ENCODE measurements around the gene UBE2D2. TPM values are rescaled to one million over a fixed set of nuclear protein-coding genes. Genes with fewer than 3 reads are reported as not detected.

Gene UBE2D2
- 39.3 and 43.4 TPM in 2 replicates for total RNA-seq

DNA sequence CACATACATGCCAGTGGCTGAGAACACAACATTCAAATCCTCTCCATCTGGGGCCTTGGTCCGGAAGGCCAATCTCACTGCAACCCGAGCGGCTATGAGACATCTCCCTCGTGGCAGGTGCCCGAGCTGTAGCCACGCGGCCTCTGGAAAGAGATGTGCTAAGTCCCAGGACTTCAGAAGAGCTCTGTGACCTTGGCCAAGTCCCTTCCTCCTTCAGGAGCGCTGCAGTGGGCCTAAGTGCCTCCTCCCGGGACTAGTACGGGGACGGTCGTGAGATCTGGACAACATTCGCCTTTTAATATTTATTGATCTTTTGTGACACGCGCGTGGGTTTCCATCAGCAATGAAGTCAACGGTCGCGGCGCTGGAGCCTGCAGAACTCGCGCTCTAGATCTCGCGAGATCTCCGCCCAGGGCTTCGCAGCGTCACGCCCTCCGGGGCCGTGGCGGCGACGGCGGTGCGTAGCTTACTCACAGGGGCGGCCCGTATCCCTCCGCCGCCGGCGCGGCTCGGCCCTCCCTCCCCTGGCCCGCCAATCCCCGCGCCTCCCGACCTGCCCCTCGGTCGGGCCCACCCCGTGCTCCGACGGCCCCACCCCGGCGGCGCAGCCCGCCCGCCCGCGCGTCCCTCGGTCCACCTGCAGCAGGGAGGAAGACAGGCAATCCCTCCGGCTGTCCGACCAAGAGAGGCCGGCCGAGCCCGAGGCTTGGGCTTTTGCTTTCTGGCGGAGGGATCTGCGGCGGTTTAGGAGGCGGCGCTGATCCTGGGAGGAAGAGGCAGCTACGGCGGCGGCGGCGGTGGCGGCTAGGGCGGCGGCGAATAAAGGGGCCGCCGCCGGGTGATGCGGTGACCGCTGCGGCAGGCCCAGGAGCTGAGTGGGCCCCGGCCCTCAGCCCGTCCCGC lies at the start of gene UBE2D2:
Gene UBE2D2 (plus strand): TSS at position 588 of the 903 bp plus-strand sequence. CDS start 453 bp downstream, outside the sequence.

DNA sequence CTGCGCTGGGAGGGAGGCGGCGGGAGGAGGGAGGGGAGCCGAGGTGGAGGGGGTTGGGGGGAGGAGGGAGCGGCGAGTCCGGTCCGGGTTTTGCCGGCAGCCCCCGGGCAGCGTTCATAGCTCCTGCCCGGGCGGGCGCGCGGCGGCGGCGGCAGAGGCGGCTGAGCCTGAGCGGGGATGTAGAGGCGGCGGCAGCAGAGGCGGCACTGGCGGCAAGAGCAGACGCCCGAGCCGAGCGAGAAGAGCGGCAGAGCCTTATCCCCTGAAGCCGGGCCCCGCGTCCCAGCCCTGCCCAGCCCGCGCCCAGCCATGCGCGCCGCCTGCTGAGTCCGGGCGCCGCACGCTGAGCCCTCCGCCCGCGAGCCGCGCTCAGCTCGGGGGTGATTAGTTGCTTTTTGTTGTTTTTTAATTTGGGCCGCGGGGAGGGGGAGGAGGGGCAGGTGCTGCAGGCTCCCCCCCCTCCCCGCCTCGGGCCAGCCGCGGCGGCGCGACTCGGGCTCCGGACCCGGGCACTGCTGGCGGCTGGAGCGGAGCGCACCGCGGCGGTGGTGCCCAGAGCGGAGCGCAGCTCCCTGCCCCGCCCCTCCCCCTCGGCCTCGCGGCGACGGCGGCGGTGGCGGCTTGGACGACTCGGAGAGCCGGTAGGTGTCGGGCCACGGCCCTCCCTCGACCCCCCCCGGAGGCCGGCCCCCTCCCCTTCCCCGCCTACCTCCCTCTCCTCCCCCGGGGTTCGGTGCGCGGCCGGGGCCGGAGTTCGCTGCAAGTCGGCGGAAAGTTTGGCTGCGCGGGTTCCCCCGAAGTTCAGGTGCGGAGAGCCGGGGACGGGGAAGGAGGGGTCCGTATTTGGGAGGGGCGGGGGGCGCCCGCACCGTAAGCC lies 87.3 kb downstream of the UBE2D2 start, which contains the start of gene CXXC5:
Gene CXXC5 (plus strand): TSS at position 145 of the 877 bp plus-strand sequence. CDS start 32,175 bp downstream, outside the sequence.

Other genes starting within 250 kb of the UBE2D2 start
- 53.5 and 69.2 TPM in 2 replicates for gene PAIP2, start 219.5 kb upstream of the UBE2D2 start, total RNA-seq
- under 0.01 TPM in 1 of 2 replicates, not detected in the other for gene SLC23A1, start 178.0 kb upstream of the UBE2D2 start, total RNA-seq
- 0.14 and 0.18 TPM in 2 replicates for gene MZB1, start 171.4 kb upstream of the UBE2D2 start, total RNA-seq
- gene PROB1, start 166.2 kb upstream of the UBE2D2 start, total RNA-seq, result 0.71 and 1.0 TPM in 2 replicates
- gene SPATA24, start 157.2 kb upstream of the UBE2D2 start, total RNA-seq, result 7.3 and 8.4 TPM in 2 replicates
- 6.3 and 7.3 TPM in 2 replicates for gene DNAJC18, start 121.8 kb upstream of the UBE2D2 start, total RNA-seq
- 0.14 and 0.37 TPM in 2 replicates for gene ECSCR, start 98.6 kb upstream of the UBE2D2 start, total RNA-seq
- not detected in 2 replicates for gene SMIM33, start 90.3 kb upstream of the UBE2D2 start, total RNA-seq
- 24.8 and 26.9 TPM in 2 replicates for gene STING1, start 78.6 kb upstream of the UBE2D2 start, total RNA-seq
- gene CXXC5, start 87.0 kb downstream of the UBE2D2 start, total RNA-seq, result 41.7 and 64.5 TPM in 2 replicates
- under 0.01 TPM in 2 replicates for gene PSD2, start 234.5 kb downstream of the UBE2D2 start, total RNA-seq